MG63 (cell line): Measurements from ENCODE around the gene SLC25A23. TPM values are rescaled to one million over a fixed set of nuclear protein-coding genes. Genes with fewer than 3 reads are reported as not detected.
A peak's percentile ranks its signal among the peaks of the same experiment; 100 is the strongest.

Experiments
- DNase-seq: peaks from one replicate; pipeline ENCODE4 v3.0.0-alpha.2; 2020
- H3K27me3 ChIP-seq: fragments of 250-450 bp; sonication (Bioruptor Pico); 2 replicates; pipeline ENCODE4 v1.5.1; 2020; ENCODE audit warnings: mild to moderate bottlenecking, moderate library complexity
- H3K36me3 ChIP-seq: fragments of 250-450 bp; sonication (Bioruptor Pico); 2 replicates; pipeline ENCODE4 v1.5.1; 2020; ENCODE audit warnings: mild to moderate bottlenecking, moderate library complexity
- H3K4me3 ChIP-seq: fragments of 250-450 bp; sonication (Bioruptor Pico); 2 replicates; pipeline ENCODE4 v1.5.1; 2020; ENCODE audit warnings: mild to moderate bottlenecking, moderate library complexity
- H3K9me3 ChIP-seq: fragments of 250-450 bp; sonication (Bioruptor Pico); 2 replicates; pipeline ENCODE4 v1.5.1; 2020; ENCODE audit warnings: mild to moderate bottlenecking, moderate library complexity
- total RNA-seq: library from RNA; depleted of rRNA; stranded (reverse); fragments of >200 nt; shearing (Covaris generic); gene quantifications from 2 replicates; pipeline ENCODE4 v1.2.3, GENCODE V29; 2014; ENCODE audit warnings: low replicate concordance

The SLC25A23 gene
- total RNA-seq, 1 experiment from 2014 or later, result 8.5 TPM

- H3K9me3 ChIP-seq, result no peaks in the 10 kb centered on the region
- no peaks in the 10 kb centered on the region for H3K36me3 ChIP-seq
- no peaks in the 10 kb centered on the region for H3K27me3 ChIP-seq
- no peak for DNase-seq
- no peak overlapping the region for H3K4me3 ChIP-seq
Observed at GRCh38 chr19:6484831-6485230, 25.2 kb upstream of the SLC25A23 start.

- no peak for DNase-seq
- Histone ChIP-seq H3K36me3 (no peaks in the 10 kb centered on the region), H3K27me3 (no peaks in the 10 kb centered on the region), H3K4me3 (no peak overlapping the region), H3K9me3 (no peaks in the 10 kb centered on the region)
Observed at GRCh38 chr19:6484230-6484629, 24.6 kb upstream of the SLC25A23 start.

GRCh38 chr19:6483235-6483634, 23.6 kb upstream of the SLC25A23 start:
- H3K27me3 ChIP-seq, result no peaks in the 10 kb centered on the region
- no peak for DNase-seq
- no peaks in the 10 kb centered on the region for H3K9me3 ChIP-seq
- no peak overlapping the region for H3K4me3 ChIP-seq
- H3K36me3 ChIP-seq, result no peaks in the 10 kb centered on the region

GRCh38 chr19:6482343-6482686, 22.7 kb upstream of the SLC25A23 start:
- no peaks in the 10 kb centered on the region for H3K36me3 ChIP-seq
- DNase-seq, result no peak
- H3K9me3 ChIP-seq, result no peaks in the 10 kb centered on the region
- H3K4me3 ChIP-seq, result no peak overlapping the region
- no peaks in the 10 kb centered on the region for H3K27me3 ChIP-seq

- H3K27me3 ChIP-seq, result no peaks in the 10 kb centered on the region
- DNase-seq, result no peak
- H3K9me3 ChIP-seq, result no peaks in the 10 kb centered on the region
- H3K36me3 ChIP-seq, result no peaks in the 10 kb centered on the region
- H3K4me3 ChIP-seq, result no peak within 1 kb of the TSS
Observed at GRCh38 chr19:6481541-6482342, 22.1 kb upstream of the SLC25A23 start, which contains the start of gene DENND1C. Gene DENND1C, minus strand, starts transcription at chr19:6481787. Its CDS starts 92 bp downstream, at chr19:6481695.

- Histone ChIP-seq H3K9me3 (no peaks in the 10 kb centered on the region), H3K27me3 (no peaks in the 10 kb centered on the region), H3K36me3 (no peaks in the 10 kb centered on the region), H3K4me3 (no peak overlapping the region)
- no peak for DNase-seq
Observed at GRCh38 chr19:6480848-6481415, 21.3 kb upstream of the SLC25A23 start.

- Histone ChIP-seq H3K9me3 (no peaks in the 10 kb centered on the region), H3K27me3 (no peaks in the 10 kb centered on the region), H3K4me3 (no peak overlapping the region), H3K36me3 (no peaks in the 10 kb centered on the region)
- DNase-seq, result no peak
Observed at GRCh38 chr19:6479836-6480398, 20.3 kb upstream of the SLC25A23 start.

- DNase-seq, result no peak
- no peak overlapping the region for H3K4me3 ChIP-seq
- no peaks in the 10 kb centered on the region for H3K36me3 ChIP-seq
- H3K27me3 ChIP-seq, result no peaks in the 10 kb centered on the region
- no peaks in the 10 kb centered on the region for H3K9me3 ChIP-seq
Observed at GRCh38 chr19:6478815-6479214, 19.2 kb upstream of the SLC25A23 start.

- Histone ChIP-seq H3K9me3 (no peaks in the 10 kb centered on the region), H3K27me3 (no peaks in the 10 kb centered on the region), H3K4me3 (no peak overlapping the region), H3K36me3 (no peaks in the 10 kb centered on the region)
- DNase-seq, result no peak
Observed at GRCh38 chr19:6476896-6477431, 17.4 kb upstream of the SLC25A23 start.

GRCh38 chr19:6476155-6476895, 16.7 kb upstream of the SLC25A23 start:
- DNase-seq, result peak; percentile 41
- H3K4me3 ChIP-seq, result no peak overlapping the region

GRCh38 chr19:6475321-6476108, 15.9 kb upstream of the SLC25A23 start:
- H3K36me3 ChIP-seq, result no peaks in the 10 kb centered on the region
- H3K27me3 ChIP-seq, result no peaks in the 10 kb centered on the region
- DNase-seq, result no peak
- H3K4me3 ChIP-seq, result no peak overlapping the region
- H3K9me3 ChIP-seq, result no peaks in the 10 kb centered on the region

More at GRCh38 chr19:6476155-6476895, 16.7 kb upstream of the SLC25A23 start:
- no peaks in the 10 kb centered on the region for H3K27me3 ChIP-seq
- no peaks in the 10 kb centered on the region for H3K9me3 ChIP-seq
- no peaks in the 10 kb centered on the region for H3K36me3 ChIP-seq

- no peaks in the 10 kb centered on the region for H3K36me3 ChIP-seq
Observed at GRCh38 chr19:6473647-6474046, 14.1 kb upstream of the SLC25A23 start.

GRCh38 chr19:6472713-6473112, 13.1 kb upstream of the SLC25A23 start:
- no peaks in the 10 kb centered on the region for H3K27me3 ChIP-seq
- H3K4me3 ChIP-seq, result no peak overlapping the region
- H3K36me3 ChIP-seq, result no peaks in the 10 kb centered on the region
- no peak for DNase-seq
- H3K9me3 ChIP-seq, result no peaks in the 10 kb centered on the region

More at GRCh38 chr19:6473647-6474046, 14.1 kb upstream of the SLC25A23 start:
- no peaks in the 10 kb centered on the region for H3K27me3 ChIP-seq
- H3K4me3 ChIP-seq, result no peak overlapping the region
- DNase-seq, result no peak
- no peaks in the 10 kb centered on the region for H3K9me3 ChIP-seq

- no peak overlapping the region for H3K4me3 ChIP-seq
- no peaks in the 10 kb centered on the region for H3K36me3 ChIP-seq
- DNase-seq, result no peak
- H3K27me3 ChIP-seq, result no peaks in the 10 kb centered on the region
- no peaks in the 10 kb centered on the region for H3K9me3 ChIP-seq
Observed at GRCh38 chr19:6471076-6471475, 11.5 kb upstream of the SLC25A23 start.

GRCh38 chr19:6470173-6470572, 10.6 kb upstream of the SLC25A23 start:
- H3K36me3 ChIP-seq, result no peaks in the 10 kb centered on the region
- H3K27me3 ChIP-seq, result no peaks in the 10 kb centered on the region
- no peak overlapping the region for H3K4me3 ChIP-seq
- DNase-seq, result no peak
- H3K9me3 ChIP-seq, result no peaks in the 10 kb centered on the region

GRCh38 chr19:6467384-6467783, 7.8 kb upstream of the SLC25A23 start:
- no peak for DNase-seq
- H3K4me3 ChIP-seq, result no peak overlapping the region
- H3K9me3 ChIP-seq, result no peaks in the 10 kb centered on the region
- no peaks in the 10 kb centered on the region for H3K27me3 ChIP-seq
- H3K36me3 ChIP-seq, result no peaks in the 10 kb centered on the region
